HG03175 (cell line): ENCODE results near the gene WDFY2.

Source experiments
- ATAC-seq: cut with Tn5 transposase; IDR thresholded peaks from one replicate; pipeline ENCODE4 v1.9.1; 2021; ENCODE audit warnings: mild to moderate bottlenecking, moderate library complexity; ENCODE audit not compliant: unreplicated experiment

The WDFY2 gene

GRCh38 chr13:51763486-51763885 lies 179.2 kb downstream of the WDFY2 start:
- no peak for ATAC-seq

GRCh38 chr13:51764184-51765141 lies 180.2 kb downstream of the WDFY2 start:
- peak; percentile 85 for ATAC-seq

- ATAC-seq: no peak
Measured at GRCh38 chr13:51765142-51765515, 180.9 kb downstream of the WDFY2 start.

GRCh38 chr13:51767100-51767499 lies 182.8 kb downstream of the WDFY2 start:
- ATAC-seq: no peak

GRCh38 chr13:51768378-51768921 lies 184.2 kb downstream of the WDFY2 start:
- ATAC-seq: no peak

GRCh38 chr13:51768976-51769375 lies 184.7 kb downstream of the WDFY2 start:
- ATAC-seq: no peak

GRCh38 chr13:51769455-51770127 lies 185.3 kb downstream of the WDFY2 start:
- ATAC-seq: no peak

- ATAC-seq: no peak
Measured at GRCh38 chr13:51770160-51770559, 185.9 kb downstream of the WDFY2 start.

GRCh38 chr13:51770681-51771417 lies 186.6 kb downstream of the WDFY2 start:
- ATAC-seq: no peak

GRCh38 chr13:51771418-51772104 lies 187.3 kb downstream of the WDFY2 start:
- no peak for ATAC-seq

GRCh38 chr13:51772105-51772455 lies 187.8 kb downstream of the WDFY2 start:
- no peak for ATAC-seq

- ATAC-seq: no peak
Measured at GRCh38 chr13:51772781-51773180, 188.5 kb downstream of the WDFY2 start.

- ATAC-seq: no peak
Measured at GRCh38 chr13:51773515-51773914, 189.3 kb downstream of the WDFY2 start.

GRCh38 chr13:51776179-51776578 lies 191.9 kb downstream of the WDFY2 start:
- ATAC-seq: no peak

GRCh38 chr13:51777921-51778320 lies 193.7 kb downstream of the WDFY2 start:
- no peak for ATAC-seq

- ATAC-seq: no peak
Measured at GRCh38 chr13:51778392-51778791, 194.1 kb downstream of the WDFY2 start.

- ATAC-seq: no peak
Measured at GRCh38 chr13:51780099-51780498, 195.8 kb downstream of the WDFY2 start.

GRCh38 chr13:51781246-51782022 lies 197.2 kb downstream of the WDFY2 start:
- ATAC-seq: no peak

- no peak for ATAC-seq
Measured at GRCh38 chr13:51782026-51782710, 197.9 kb downstream of the WDFY2 start.
